ENCODE measurements around the gene SLC25A26.
"Not testable (repeated sequence)": the region's sequence is repeated elsewhere in the genome, so short reads cannot be mapped to it uniquely, and the experiment has no call there.

The SLC25A26 gene

GRCh38 chr3:66415867-66416428 lies 195.1 kb downstream of the SLC25A26 start:
- no peak overlapping the region for H3K4me3 ChIP-seq (ENCODE audit: control insufficient read depth, low read depth, low read length)
- TF ChIP-seq CTCF (IDR thresholded peaks at IDR 0.05; ENCODE audit: control insufficient read depth, insufficient read depth, low read depth, low read length, missing control alignments): no peak
- DNase-seq (ENCODE audit: low read depth): no peak

DNA sequence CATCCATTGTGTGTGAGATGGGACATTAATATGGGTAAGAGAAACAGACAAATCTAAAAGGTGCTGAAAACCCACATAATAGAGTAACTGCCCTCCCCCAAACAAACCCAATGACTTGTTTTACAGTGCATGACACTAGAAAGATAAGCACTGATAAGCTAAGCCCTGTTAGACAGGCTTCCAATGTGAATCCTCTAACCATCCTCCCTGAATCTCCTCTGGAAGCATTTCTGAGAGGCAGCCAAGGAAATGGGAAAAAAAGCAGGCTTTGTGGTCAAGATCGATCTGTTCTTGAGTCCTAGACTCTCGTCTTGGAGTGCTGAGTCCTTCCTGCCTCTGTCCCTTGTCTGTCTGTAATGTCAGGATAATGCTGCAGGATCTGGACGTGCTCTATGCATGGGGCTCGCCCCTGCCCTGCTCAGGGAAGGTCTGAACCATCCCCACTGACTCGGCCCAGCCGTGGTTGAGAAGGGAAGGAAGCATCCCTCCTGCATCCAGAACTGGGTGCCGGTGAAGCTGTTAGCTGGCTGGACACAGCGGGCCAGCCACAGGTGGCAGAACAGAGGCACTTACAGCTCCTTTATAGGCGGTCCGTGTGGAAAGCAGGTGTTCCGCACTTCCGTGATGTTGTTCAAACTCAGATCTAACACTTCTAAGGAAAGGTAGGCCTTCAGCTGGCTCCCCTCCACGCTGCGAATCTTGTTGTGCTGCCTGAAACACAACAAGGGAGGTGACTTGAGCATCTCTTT lies 195.9 kb downstream of the SLC25A26 start:
- H3K4me3 ChIP-seq (ENCODE audit: control insufficient read depth, low read depth, low read length): no peak overlapping the region
- TF ChIP-seq CTCF (IDR thresholded peaks at IDR 0.05; ENCODE audit: control insufficient read depth, insufficient read depth, low read depth, low read length, missing control alignments): no peak
- no peak for DNase-seq (ENCODE audit: low read depth)

GRCh38 chr3:66418475-66418931 lies 197.7 kb downstream of the SLC25A26 start:
- no peak for DNase-seq (ENCODE audit: low read depth)
- TF ChIP-seq CTCF (IDR thresholded peaks at IDR 0.05; ENCODE audit: control insufficient read depth, insufficient read depth, low read depth, low read length, missing control alignments): no peak

DNA sequence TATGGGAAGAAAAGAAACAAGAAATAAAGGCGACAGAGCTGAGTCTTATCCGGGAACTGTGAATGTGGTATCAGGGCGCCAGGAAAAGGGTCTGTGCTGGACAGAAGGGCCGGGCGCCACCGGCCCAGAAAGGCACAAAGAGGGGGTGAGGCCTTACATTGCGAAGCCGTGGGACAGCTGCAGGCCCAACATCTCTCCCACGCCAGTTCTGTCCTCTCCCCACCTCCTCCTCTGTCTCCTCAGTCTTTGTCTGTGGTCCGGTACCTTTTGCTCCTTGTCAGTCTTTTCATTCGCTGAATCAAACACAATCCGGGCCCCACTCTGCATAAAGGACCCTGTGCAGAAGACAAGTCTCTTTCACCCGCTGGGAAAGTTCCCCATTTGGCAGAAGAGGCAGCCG lies 198.2 kb downstream of the SLC25A26 start:
- no peak overlapping the region for H3K4me3 ChIP-seq (ENCODE audit: control insufficient read depth, low read depth, low read length)
- TF ChIP-seq CTCF (IDR thresholded peaks at IDR 0.05; ENCODE audit: control insufficient read depth, insufficient read depth, low read depth, low read length, missing control alignments): no peak
- DNase-seq (ENCODE audit: low read depth): no peak

More at GRCh38 chr3:66418475-66418931, 197.7 kb downstream of the SLC25A26 start:
- no peak overlapping the region for H3K4me3 ChIP-seq (ENCODE audit: control insufficient read depth, low read depth, low read length)

DNA sequence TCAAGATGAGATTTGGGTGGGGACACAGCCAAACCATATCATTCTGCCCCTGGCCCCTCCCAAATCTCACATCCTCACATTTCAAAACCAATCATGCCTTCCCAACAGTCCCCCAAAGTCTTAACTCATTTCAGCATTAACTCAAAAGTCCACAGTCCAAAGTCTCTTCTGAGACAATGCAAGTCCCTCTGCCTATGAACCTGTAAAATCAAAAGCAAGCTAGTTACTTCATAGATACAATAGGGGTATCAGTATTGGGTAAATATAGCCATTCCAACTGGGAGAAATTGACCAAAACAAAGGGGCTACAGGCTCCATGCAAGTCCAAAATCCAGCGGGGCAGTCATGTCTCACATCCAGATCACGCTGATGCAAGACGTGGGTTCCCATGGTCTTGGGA lies 200.3 kb downstream of the SLC25A26 start:
- H3K4me3 ChIP-seq (ENCODE audit: control insufficient read depth, low read depth, low read length); DNase-seq (ENCODE audit: low read depth): not testable (repeated sequence)

DNA sequence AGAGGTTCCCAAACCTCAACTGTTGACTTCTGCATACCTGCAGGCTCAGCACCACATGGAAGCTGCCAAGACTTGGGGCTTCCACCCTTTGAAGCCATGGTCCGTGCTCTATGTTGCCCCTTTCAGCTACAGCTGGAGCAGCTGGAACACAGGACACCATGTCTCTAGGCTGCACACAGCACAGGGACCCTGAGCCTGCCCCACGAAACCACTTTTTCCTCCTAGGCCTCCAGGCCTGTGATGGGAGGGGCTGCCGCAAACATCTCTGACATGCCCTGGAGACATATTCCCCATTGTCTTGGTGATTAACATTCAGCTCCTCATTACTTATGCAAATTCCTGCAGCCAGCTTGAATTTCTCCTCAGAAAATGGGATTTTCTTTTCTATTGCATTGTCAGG lies 201.1 kb downstream of the SLC25A26 start:
- DNase-seq (ENCODE audit: low read depth); H3K4me3 ChIP-seq (ENCODE audit: control insufficient read depth, low read depth, low read length): not testable (repeated sequence)

- peak; percentile 71 for DNase-seq (ENCODE audit: low read depth)
- no peak overlapping the region for H3K4me3 ChIP-seq (ENCODE audit: control insufficient read depth, low read depth, low read length)
- no peak for TF ChIP-seq CTCF (IDR thresholded peaks at IDR 0.05; ENCODE audit: control insufficient read depth, insufficient read depth, low read depth, low read length, missing control alignments)
Measured at GRCh38 chr3:66423791-66424190, 203.0 kb downstream of the SLC25A26 start.

Data from AG09309 (cell line).